HCEC 1CT (cell line): ENCODE data around the gene LINGO3.

Source experiments
- DNase-seq: peaks from one replicate; pipeline ENCODE4 v3.0.0-alpha.2; 2017

The LINGO3 gene

DNA sequence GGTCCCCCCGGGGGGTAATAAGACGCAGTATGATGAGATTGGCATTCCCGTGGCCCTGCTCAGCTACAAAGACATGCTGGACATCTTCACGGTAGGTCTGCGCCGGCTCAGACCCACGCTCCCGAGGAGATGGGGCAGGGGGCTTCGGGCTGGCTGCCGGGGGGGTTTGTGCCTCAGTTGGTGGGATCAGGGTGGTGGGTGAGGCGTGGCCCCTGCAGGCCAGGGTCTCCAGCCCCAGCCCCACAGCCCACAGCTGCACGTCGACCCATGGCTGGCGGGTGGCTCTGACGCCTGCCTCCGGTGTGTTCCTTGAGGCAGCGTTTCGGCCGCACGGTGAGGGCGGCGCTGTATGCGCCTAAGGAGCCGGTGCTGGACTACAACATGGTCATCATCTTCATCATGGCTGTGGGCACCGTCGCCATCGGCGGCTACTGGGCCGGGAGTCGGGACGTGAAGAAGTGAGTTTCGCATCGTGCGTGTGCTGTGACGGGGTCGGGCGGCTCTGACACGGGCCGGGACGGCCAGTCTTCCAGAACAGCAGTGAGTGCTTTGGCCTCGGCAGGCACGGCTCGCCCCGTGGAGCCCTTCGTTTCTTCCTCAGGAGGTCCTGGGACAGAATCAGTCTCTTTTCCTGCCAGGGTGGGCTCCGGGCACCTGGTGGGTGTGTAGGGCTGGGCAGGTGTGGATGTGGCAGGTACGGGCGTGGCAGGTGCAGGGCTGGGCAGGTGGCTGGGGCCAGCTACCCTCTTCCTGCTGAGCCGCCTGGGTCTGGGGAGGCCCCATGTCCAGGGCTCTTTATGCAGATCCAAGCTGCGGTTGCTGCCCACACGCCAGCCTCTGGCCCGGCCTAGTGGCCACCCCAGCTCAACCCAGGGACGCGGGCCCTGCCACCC lies 31.0 kb upstream of the LINGO3 start:
- no peak for DNase-seq

- no peak for DNase-seq
These were observed 30.2 kb upstream of the LINGO3 start for GRCh38 chr19:2338055-2338615.

DNA sequence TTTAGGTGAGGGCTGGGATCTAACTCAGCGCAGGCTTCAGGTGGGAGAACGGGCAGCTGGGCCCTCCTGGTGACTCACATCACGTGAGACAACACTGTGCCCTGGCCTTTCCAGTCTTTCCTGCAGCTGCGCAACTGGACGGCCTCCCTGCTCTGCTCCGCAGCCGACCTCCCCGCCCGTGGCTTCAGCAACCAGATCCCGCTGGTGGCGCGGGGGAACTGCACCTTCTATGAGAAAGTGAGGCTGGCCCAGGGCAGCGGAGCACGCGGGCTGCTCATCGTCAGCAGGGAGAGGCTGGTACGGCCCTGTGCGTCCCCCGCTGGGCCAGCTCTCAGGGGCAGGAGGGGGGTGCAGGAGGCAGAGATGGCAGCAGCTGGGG lies 29.4 kb upstream of the LINGO3 start:
- no peak for DNase-seq

DNA sequence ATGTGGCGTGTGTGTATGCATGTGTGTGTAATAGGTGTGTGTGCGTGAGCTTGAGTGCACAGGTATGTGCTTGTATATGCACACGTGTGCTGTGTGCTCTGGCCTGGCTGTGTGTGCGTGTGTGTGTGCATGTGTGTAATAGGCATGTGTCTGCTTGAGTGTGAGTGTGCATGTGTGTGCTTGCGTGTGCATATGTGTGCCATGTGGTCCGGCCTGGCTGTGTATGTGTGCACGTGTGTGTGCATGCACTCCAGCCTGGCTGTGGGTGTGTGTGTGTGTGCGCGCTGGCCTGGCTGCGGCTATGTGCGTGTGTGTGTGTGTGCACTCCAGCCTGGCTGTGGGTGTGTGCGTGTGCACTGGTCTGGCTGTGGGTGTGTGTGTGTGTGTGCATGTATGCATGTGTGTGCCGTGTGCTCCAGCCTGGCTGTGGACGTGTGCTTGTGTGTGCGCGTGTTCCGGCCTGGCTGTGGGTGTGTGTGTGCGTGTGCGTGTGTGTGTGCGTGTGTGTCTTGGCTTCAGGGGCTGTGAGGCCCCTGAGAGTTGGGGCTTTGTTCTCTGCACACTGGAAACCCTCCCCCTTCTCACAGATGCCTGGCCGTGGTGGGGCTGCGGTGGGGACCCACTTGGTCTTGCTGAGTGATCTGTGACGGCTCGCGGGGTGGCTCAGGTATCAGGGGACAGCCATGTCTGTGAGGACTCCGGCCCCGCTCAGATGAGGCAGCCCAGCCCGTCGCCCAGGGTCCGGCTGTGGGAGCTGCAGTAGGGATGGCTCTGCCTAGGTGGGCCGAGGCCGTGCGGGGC lies 28.8 kb upstream of the LINGO3 start:
- no peak for DNase-seq

- DNase-seq = no peak
These were observed 27.9 kb upstream of the LINGO3 start for GRCh38 chr19:2335848-2336247.

DNA sequence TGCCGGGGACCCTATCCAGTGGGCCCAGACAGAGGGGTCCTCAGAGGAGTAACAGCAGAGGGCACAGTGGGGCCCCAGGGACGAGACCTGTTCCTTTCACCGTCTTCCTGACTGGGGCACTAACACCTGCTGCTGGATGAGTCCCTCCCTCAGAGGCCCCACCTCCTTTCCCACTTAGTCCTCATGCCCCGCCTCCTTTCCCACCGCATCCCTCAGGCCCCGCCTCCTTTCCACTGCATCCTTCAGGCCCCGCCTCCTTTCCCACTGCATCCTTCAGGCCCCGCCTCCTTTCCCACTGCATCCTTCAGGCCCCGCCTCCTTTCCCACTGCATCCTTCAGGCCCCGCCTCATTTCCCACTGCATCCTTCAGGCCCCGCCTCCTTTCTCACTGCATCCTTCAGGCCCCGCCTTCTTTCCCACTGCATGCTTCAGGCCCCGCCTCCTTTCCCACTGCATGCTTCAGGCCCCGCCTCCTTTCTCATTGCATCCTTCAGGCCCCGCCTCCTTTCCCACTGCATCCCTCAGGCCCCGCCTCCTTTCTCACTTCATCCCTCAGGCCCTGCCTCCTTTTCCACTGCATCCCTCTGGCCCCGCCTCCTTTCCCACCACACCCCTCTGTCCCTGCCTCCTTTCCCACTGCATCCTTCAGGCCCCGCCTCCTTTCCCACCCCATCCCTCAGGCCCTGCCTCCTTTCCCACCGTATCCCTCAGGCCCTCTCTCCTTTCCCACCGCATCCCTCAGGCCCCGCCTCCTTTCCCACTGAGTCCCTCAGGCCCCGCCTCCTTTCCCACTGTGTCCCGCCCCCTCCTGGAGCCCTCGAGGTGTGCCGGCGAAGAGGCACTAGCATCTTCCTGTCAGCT lies 27.3 kb upstream of the LINGO3 start:
- no peak for DNase-seq

GRCh38 chr19:2334426-2334825 lies 26.5 kb upstream of the LINGO3 start:
- DNase-seq = no peak

DNA sequence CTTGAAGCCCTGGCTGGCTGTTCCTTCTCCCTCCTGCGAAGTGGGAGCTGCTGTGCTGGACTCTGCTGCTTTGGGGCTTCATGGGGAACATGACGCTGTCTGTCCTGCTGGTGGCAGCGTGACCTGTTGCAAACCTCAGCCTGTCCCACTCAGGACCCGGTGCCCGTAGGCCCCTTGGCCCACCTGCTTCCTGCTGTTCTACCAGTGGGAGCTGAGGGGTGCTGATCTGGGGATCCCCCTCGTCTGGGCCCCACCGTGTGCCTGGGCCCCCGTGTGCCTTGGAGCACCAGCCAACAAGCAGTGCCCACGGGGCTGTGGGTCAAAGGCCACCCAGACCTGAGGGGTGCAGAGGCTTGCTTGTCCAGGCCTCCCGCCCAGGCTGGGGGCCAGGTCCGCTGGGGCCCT lies 25.9 kb upstream of the LINGO3 start:
- no peak for DNase-seq

- DNase-seq = no peak
These were observed 25.3 kb upstream of the LINGO3 start for GRCh38 chr19:2333027-2333806.

DNA sequence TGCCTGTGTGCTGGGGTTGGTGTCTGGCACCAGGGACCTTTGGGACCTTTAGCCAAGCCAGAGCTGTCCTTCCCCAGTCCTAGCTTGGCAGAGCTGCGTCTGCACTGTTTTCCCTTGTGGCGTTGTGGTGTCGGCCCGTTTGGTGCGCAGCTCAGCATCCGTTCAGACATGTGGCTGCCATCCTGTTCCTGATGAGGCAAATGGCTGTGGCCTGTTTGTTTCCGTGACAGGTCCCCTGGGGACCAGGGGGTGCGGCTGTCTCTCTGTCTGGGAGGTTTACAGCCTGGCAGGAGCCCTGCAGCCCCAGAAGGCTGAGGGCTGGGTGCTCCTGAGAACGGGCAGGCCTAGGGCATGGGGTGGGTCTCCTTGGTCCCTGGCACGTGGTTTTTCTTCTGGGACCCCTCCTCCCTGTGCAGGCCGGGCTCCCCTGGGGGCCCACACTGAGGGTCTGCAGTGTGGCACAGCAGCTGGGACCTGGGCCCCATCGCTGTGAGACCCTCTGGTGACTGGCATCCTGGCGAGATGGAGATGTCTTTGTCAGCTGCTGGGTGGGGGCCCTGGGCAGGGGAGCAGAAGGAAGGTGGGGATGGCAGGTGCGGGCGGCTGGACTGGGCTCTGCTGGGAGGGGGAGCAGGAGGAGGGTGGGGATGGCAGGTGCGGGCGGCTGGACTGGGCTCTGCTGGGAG lies 24.5 kb upstream of the LINGO3 start:
- no peak for DNase-seq

DNA sequence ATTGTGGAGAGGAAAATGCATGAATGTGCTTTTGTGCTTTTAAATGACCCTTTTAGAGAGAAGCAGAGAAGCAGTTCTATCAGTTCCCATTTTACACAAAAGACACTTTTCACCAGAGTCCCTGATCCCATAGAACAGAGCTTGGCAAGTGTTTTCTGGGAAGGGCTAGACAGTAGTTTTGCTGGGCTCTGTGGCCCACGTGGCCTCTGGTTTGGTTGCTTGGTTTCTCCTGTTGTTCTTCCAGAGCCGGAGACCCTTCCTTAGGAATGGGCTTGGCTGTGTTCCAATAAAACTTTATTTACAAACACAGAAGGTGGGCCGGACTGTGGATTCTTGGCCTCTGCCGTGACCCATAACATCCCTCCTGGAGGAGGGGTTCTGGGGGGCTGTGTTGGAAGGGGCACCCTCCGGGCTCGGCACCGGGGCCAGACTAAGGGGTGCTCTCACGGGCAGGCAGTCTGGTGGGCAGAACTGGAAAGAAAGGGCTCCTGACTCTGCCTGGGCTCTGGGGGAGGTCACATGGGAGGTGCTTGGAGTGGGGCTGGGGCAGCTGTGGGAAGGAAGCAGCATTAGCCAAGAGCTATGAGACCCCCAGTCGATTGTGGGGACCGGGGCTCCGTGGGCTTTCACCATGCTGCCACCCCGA lies 23.8 kb upstream of the LINGO3 start:
- DNase-seq = no peak

GRCh38 chr19:2330632-2331284 lies 22.8 kb upstream of the LINGO3 start:
- no peak for DNase-seq

- no peak for DNase-seq
These were observed 22.3 kb upstream of the LINGO3 start for GRCh38 chr19:2330255-2330631.

- DNase-seq = no peak
These were observed 21.6 kb upstream of the LINGO3 start for GRCh38 chr19:2329501-2329916.

DNA sequence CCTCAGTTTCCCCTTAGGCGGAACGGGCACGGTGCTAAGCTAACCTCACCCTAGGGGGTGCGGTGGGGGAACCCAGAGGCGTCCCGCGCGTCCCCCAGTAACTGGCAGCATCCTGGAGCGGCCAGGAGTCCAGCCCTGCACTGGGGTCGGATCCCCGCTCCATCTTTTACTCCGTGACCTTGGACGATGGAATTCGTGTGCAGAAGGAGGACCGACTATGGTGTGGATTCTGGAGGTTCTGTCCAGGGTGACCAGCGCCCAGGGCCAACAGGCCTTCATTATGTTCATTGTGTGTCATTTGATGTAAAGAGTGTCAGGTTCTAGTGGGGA lies 21.2 kb upstream of the LINGO3 start:
- no peak for DNase-seq

- DNase-seq = peak; percentile 80
These were observed 20.6 kb upstream of the LINGO3 start, which contains the start of the genes LSM7 and SPPL2B for GRCh38 chr19:2328401-2329148. TSS of gene LSM7 (minus strand) at chr19:2328586. CDS start at chr19:2328566, 20 bp downstream. TSS of gene SPPL2B (plus strand) at chr19:2328684. CDS start at chr19:2328710, 26 bp downstream.

GRCh38 chr19:2327773-2328400 lies 19.9 kb upstream of the LINGO3 start:
- DNase-seq = peak; percentile 69

DNA sequence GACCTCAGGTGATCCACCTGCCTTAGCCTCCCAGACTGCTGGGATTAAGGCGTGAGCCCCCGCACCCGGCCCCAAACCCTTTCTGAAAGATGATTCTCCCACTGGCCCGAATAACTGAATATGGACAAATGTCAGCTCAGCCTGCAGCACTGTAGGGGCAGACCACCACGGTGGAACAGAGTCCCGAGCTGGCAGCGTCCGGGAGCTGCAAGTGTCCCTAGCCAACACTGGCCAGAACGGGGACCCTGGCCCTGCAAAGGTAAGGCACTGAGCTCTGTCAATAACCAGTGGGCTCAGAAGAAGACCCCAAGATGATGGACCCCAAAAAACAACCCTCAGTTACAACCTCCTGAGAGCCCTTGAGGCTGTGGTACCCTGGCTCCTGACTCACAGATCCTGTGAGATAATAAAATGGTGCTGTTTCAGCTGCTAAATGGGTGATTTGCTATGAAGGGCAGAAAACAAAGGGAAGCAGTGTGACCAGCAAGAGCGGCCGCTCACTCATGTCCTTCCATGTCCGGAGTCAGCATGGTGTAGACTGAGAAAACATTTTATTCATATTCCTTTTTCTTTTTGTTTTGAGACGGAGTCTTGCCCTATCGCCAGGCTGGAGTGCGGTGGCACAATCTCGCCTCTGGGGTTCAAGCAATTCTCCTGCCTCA lies 18.9 kb upstream of the LINGO3 start:
- no peak for DNase-seq
